ENCODE data around the gene LAMC2.

DNA sequence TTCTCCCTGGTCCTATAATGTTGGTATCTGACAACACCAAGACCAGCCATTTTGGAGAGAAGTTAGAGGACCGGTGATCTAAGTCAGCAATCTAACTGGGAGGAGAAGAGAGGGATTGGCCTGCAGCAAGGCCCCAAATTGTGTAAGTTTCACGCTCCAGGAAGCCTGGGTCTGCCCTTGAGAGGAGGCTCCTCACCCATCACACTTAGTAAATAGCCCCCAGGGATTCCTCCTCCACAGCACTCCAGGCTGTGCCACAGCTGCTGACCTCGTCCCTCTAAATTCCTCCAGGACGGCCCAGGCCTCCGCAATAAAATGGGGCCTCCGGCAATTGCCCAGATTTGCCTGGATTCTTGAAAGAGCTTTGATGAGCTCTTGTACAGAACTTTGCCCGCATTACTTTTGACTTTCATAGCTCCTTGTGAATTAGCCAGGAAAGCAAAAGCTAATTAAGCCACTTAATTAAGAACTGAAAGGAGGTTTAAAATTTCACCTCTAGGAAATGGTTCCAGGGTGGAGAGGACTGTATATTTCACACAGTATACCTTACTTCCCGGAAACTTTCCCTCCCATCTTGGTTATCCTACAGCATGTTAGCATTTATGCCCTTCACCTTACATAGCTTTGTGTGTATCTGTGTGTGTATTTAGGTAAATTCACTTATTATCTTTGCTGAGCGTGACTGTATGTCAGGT lies 90.5 kb downstream of the LAMC2 start:
- TF ChIP-seq, protein P1, sequence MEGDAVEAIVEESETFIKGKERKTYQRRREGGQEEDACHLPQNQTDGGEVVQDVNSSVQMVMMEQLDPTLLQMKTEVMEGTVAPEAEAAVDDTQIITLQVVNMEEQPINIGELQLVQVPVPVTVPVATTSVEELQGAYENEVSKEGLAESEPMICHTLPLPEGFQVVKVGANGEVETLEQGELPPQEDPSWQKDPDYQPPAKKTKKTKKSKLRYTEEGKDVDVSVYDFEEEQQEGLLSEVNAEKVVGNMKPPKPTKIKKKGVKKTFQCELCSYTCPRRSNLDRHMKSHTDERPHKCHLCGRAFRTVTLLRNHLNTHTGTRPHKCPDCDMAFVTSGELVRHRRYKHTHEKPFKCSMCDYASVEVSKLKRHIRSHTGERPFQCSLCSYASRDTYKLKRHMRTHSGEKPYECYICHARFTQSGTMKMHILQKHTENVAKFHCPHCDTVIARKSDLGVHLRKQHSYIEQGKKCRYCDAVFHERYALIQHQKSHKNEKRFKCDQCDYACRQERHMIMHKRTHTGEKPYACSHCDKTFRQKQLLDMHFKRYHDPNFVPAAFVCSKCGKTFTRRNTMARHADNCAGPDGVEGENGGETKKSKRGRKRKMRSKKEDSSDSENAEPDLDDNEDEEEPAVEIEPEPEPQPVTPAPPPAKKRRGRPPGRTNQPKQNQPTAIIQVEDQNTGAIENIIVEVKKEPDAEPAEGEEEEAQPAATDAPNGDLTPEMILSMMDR (IDR thresholded peaks at IDR 0.05; ENCODE audit: low read length) = no peak
- TF ChIP-seq EZH2 (optimal IDR thresholded peaks at IDR 0.05; ENCODE audit: low read depth, low read length) = no peak
- TF ChIP-seq EZH2phosphoT487 (IDR thresholded peaks at IDR 0.05; ENCODE audit: low read length) = no peak

Data from MM.1S (cell line).